HG02885 (cell line): ENCODE results near the gene AIDA.

Experiments
- ATAC-seq: cut with Tn5 transposase; IDR thresholded peaks from one replicate; pipeline ENCODE4 v1.9.1; 2021; ENCODE audit warnings: mild to moderate bottlenecking; ENCODE audit not compliant: unreplicated experiment, poor library complexity

Gene AIDA

GRCh38 chr1:222653178-222653827 is 59.0 kb downstream of the AIDA start:
- peak; percentile 78 for ATAC-seq

DNA sequence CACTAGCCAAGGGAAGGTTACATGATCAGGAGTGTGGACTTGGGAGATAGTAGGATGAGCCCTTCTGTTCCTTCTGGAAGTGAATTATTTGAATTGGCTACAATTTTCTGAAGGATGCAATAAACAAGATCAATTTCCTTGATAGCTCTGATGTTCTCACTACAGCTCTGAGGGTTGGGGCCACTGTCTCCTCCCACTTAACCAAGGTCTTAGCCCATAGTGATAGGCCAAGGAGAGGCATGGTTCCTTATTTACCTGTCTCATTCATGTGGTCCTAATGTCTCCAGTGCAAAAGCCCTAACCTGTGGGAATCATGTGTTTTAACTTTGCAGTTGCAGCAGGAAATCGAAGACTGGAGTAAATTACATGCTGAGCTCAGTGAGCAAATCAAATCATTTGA is 59.6 kb downstream of the AIDA start:
- no peak for ATAC-seq

- ATAC-seq, result no peak
Observed at GRCh38 chr1:222644636-222644980, 67.7 kb downstream of the AIDA start.

- peak; percentile 98 for ATAC-seq
Observed at GRCh38 chr1:222643938-222644635, 68.2 kb downstream of the AIDA start.

DNA sequence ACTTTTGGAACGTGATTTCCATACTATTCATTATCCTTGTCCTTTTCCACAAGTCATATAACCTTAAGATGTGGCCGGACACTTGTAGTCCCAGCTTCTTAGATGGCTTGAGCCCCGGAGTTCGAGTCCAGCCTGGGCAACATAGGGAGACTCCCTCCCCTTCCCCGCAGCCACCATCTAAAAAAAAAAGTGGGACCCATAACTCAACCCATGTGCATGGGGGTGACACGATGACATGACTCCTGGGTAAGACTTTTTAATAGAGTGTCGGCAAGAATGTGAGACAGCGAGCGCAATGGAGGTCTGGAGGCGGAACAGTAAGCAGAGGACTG is 68.7 kb downstream of the AIDA start:
- no peak for ATAC-seq

- no peak for ATAC-seq
Observed at GRCh38 chr1:222642468-222642867, 69.8 kb downstream of the AIDA start.

GRCh38 chr1:222641269-222641948 is 70.9 kb downstream of the AIDA start:
- ATAC-seq, result no peak

GRCh38 chr1:222634180-222635013 is 77.9 kb downstream of the AIDA start:
- no peak for ATAC-seq

- ATAC-seq, result no peak
Observed at GRCh38 chr1:222632749-222633148, 79.5 kb downstream of the AIDA start.

- ATAC-seq, result no peak
Observed at GRCh38 chr1:222631611-222632208, 80.6 kb downstream of the AIDA start.

- ATAC-seq, result no peak
Observed at GRCh38 chr1:222629921-222630535, 82.3 kb downstream of the AIDA start.

- no peak for ATAC-seq
Observed at GRCh38 chr1:222627232-222627631, 85.1 kb downstream of the AIDA start.

- ATAC-seq, result no peak
Observed at GRCh38 chr1:222624214-222624613, 88.1 kb downstream of the AIDA start.

GRCh38 chr1:222623458-222623857 is 88.8 kb downstream of the AIDA start:
- ATAC-seq, result no peak

DNA sequence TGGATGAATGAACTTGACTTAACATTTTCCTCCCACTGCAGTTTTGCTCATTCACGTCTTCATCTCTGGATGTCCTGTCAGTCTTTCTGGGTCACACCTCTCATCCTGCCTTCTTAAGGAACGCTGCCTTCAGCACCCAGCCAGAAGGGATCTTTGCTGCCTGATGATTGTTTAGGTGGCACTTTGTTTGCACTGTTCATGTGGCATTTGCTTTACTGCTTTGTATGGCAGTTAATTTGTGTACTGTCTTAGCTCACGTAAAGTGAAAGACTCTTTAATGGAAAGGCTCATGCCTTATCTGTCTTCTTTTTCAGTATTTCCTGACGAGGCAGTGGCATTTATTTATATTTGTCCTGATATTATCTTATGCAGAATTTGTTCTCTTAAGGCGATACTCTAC is 89.5 kb downstream of the AIDA start:
- ATAC-seq, result no peak

- ATAC-seq, result no peak
Observed at GRCh38 chr1:222620566-222620965, 91.7 kb downstream of the AIDA start.

DNA sequence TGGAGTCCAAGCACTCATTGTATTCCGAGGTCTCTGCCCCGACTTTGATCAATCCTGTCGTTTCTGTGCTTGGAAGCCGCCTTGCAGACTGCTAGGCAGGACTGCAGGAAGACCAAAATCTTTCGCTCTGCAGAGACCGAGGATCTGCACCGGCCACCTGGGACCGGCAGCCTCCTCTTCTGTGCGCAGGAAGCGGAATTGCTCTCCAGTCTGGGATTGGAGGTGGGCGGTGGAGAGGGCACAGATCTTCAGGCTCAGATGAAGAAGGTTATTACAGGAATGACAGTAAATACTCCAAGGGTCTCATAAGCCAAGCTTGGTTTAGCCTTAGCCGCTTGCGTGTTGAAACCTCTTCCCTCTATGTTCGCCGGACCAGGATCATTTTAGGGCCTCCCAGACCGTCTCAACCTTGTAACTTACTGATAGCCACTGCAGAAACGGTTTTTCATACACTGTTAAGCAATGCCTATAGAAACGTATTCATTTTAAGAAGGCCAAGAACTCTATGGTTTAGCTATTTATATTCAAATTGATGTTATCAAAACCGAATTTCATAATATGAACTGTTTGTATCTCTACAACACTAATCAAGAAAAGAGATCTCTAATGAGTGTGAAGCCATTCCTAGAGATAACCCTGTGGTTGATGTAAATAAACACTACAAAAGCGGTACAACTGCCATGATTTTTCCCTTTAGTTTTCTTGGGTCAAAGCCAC is 93.3 kb downstream of the AIDA start:
- ATAC-seq, result no peak
